B cell (primary cell): ENCODE data around the gene PTGES3L. TPM values are rescaled to one million over a fixed set of nuclear protein-coding genes. Genes with fewer than 3 reads are reported as not detected.

Source experiments
- ATAC-seq: fragments of 200-7000 bp; cut with Tn5 transposase; one replicate; pipeline ENCODE4 v1.10.0; 2021; ENCODE audit warnings: low read depth, mild to moderate bottlenecking, moderate number of reproducible peaks, moderate library complexity
- CTCF ChIA-PET: fragments of 350-600 bp; sonication (Branson Sonifier 250); formaldehyde crosslinking; loops from one replicate; lab custom pipeline; 2021; ENCODE audit warnings: antibody characterized with exemption, inconsistent platforms; lab: Charles Lee
- POLR2A ChIA-PET: fragments of 350-600 bp; sonication (Branson Sonifier 250); formaldehyde crosslinking; loops from one replicate; lab custom pipeline; 2021; ENCODE audit warnings: antibody characterized with exemption; lab: Charles Lee
- DNase-seq: peaks from one replicate; pipeline ENCODE4 v3.0.0; 2013
- H2AFZ ChIP-seq: 2 replicates; pipeline ENCODE4 v1.6.1; 2012; ENCODE audit warnings: mild to moderate bottlenecking, low read depth, low read length; ENCODE audit not compliant: insufficient read depth, poor library complexity, severe bottlenecking
- H3K27ac ChIP-seq, 2 donors: 1 replicate in 1 of 2; 2 replicates in 1 of 2; pipeline ENCODE4 v1.5.1; 2012 to 2013; ENCODE audit warnings: low read length in 2 of 2, mild to moderate bottlenecking in 2 of 2, moderate library complexity in 1 of 2
- H3K27me3 ChIP-seq, 4 experiments: fragments of 200-600 bp in 1 of 4; sonication (generic) in 1 of 4; replicated peaks in 1 of 4; 1 replicate in 2 of 4; 2 replicates in 2 of 4; pipeline versions ENCODE4 v1.6.1 to v1.7.0; 2013 to 2016; ENCODE audit warnings: low read length in 3 of 4, mild to moderate bottlenecking in 2 of 4, mixed read lengths in 1 of 4, moderate library complexity in 1 of 4; ENCODE audit not compliant: insufficient read depth in 4 of 4, control insufficient read depth in 3 of 4; ENCODE audit errors: control extremely low read depth in 1 of 4
- H3K36me3 ChIP-seq, 2 experiments: replicated peaks in 1 of 2; 1 replicate in 1 of 2; 2 replicates in 1 of 2; pipeline versions ENCODE4 v1.6.1 to v1.7.1; 2013; ENCODE audit warnings: low read length in 1 of 2; ENCODE audit not compliant: insufficient read depth in 2 of 2, control insufficient read depth in 1 of 2; ENCODE audit errors: control extremely low read depth in 1 of 2, extremely low read depth in 1 of 2
- H3K4me1 ChIP-seq, 2 donors: fragments of 200-600 bp in 1 of 2; sonication (generic) in 1 of 2; 1 replicate in 1 of 2; 2 replicates in 1 of 2; pipeline versions ENCODE4 v1.5.1 to v1.6.1; 2013 to 2017; ENCODE audit warnings: low read length in 2 of 2; ENCODE audit not compliant: control insufficient read depth in 2 of 2, insufficient read depth in 2 of 2
- H3K4me2 ChIP-seq: replicated peaks from 2 replicates; pipeline ENCODE3; 2012; ENCODE audit warnings: mild to moderate bottlenecking, low read depth, low read length; ENCODE audit not compliant: poor library complexity, severe bottlenecking
- H3K4me3 ChIP-seq, 5 experiments: fragments of 200-600 bp in 1 of 5; sonication (generic) in 1 of 5; 1 replicate in 3 of 5; 2 replicates in 2 of 5; pipeline versions ENCODE4 v1.5.1 to v1.7.0; 2011 to 2016; ENCODE audit warnings: low read length in 4 of 5, mild to moderate bottlenecking in 4 of 5, low read depth in 2 of 5, control low read depth in 1 of 5, moderate library complexity in 1 of 5; ENCODE audit not compliant: insufficient read depth in 1 of 5; ENCODE audit errors: control extremely low read depth in 1 of 5, extremely low read depth in 1 of 5
- H3K79me2 ChIP-seq: fragments of 200-600 bp; sonication (generic); one replicate; pipeline ENCODE4 v1.6.0; 2016; ENCODE audit warnings: low read length; ENCODE audit not compliant: control insufficient read depth, insufficient read depth
- H3K9ac ChIP-seq: fragments of 200-600 bp; sonication (generic); 2 replicates; pipeline ENCODE4 v1.6.1; 2017; ENCODE audit warnings: mild to moderate bottlenecking, low read length, moderate library complexity
- H3K9me3 ChIP-seq, 3 donors: one replicate each; pipeline versions ENCODE4 v1.6.1 to v1.7.1; 2013; ENCODE audit warnings: low read length in 2 of 3; ENCODE audit not compliant: control insufficient read depth in 2 of 3, insufficient read depth in 1 of 3; ENCODE audit errors: control extremely low read depth in 1 of 3
- H4K20me1 ChIP-seq: 2 replicates; pipeline ENCODE4 v1.6.0; 2012; ENCODE audit warnings: mild to moderate bottlenecking, low read length; ENCODE audit not compliant: insufficient read depth, control insufficient read depth, poor library complexity, severe bottlenecking
- H3K27ac Mint-ChIP-seq: one replicate; pipeline ENCODE4 v1.8.0; 2021; ENCODE audit warnings: mixed read lengths
- H3K27me3 Mint-ChIP-seq: one replicate; pipeline ENCODE4 v1.8.0; 2021; ENCODE audit warnings: mixed read lengths
- H3K4me1 Mint-ChIP-seq: one replicate; pipeline ENCODE4 v1.8.0; 2021; ENCODE audit warnings: mixed read lengths
- H3K4me3 Mint-ChIP-seq: one replicate; pipeline ENCODE4 v1.8.0; 2021; ENCODE audit warnings: mixed read lengths
- H3K9me3 Mint-ChIP-seq: one replicate; pipeline ENCODE4 v1.8.0; 2022; ENCODE audit warnings: mixed read lengths; ENCODE audit not compliant: insufficient read depth
- EZH2 ChIP-seq: IDR thresholded peaks from 2 replicates; pipeline ENCODE4 v1.6.1; 2012; ENCODE audit warnings: borderline replicate concordance, low read depth, mild to moderate bottlenecking, moderate library complexity, low read length; ENCODE audit not compliant: insufficient read depth, poor library complexity, severe bottlenecking
- WGBS: methylation state at CpG from one replicate; pipeline ENCODE4 v1.1.5; 2013; ENCODE audit warnings: missing lambda C conversion rate; ENCODE audit not compliant: insufficient coverage; 5-methylcytosine and 5-hydroxymethylcytosine counted together
- intact Hi-C: fragments of 100-400 bp; cut with micrococcal nuclease; formaldehyde crosslinking; loops from one replicate; pipeline ENCODE4 v1.10.0; 2022
- polyA plus RNA-seq: library from polyadenylated mRNA; depleted of rRNA; stranded (reverse); fragments of >200 nt; gene quantifications from 2 replicates; pipeline ENCODE4 v1.2.3, GENCODE V29; 2012
- small RNA-seq: library from RNA; depleted of rRNA; stranded (forward); fragments of <200 nt; gene quantifications from one replicate; pipeline ENCODE3, GENCODE V24; 2012; ENCODE audit warnings: low replicate concordance, low read depth; ENCODE audit not compliant: insufficient read length
- total RNA-seq, 2 donors: library from RNA; stranded (reverse); fragments of 120-200 nt in 1 of 2; gene quantifications; 1 replicate in 1 of 2; 2 replicates in 1 of 2; pipeline versions ENCODE4 v1.2.3 to v1.2.4, GENCODE V29; 2013 to 2022
- TF ChIP-seq, protein P1 (sequence below): fragments of 200-600 bp; IDR thresholded peaks from one replicate; pipeline ENCODE4 v1.8.0; 2022; ENCODE audit warnings: antibody characterized with exemption, mild to moderate bottlenecking

Gene PTGES3L
- total and polyA plus RNA-seq, 2 donors (not counting 1 experiment from before 2014, with no cell fraction given) = 0.94 to 1.0 TPM

DNA sequence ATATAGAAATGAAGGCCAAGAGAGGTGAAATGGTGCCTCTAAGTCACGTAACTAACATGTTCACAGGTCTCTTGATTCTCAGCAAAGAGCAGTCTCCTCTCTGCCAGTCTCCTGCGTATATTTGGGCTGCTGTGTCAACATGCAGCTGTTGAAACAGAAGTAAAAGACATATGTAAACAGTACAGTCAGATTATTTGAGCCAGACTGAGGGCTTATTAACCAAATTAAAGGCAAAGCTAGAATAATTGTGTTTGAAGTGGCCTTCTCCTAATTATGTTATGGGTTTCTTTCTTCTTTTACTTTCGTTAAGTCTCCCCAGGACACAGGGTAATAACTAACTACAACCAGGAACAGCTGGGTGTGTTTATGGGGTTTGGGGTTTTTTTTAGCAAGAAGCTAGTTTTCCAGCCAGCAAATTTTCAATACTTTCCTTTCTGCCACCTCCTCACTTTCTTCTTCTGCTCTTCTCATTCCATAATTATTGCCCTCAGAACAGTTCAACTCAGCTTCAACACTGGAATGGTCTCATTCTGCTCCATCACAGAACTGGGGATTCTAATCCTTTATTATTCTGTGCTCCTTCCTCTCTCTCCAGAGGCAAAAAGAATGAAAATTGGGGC, 60.9 kb downstream of the PTGES3L start:
- Histone ChIP-seq H3K9me3 (no peaks in the 10 kb centered on the region), H3K79me2 (no peaks in the 10 kb centered on the region), H3K9ac (no peak overlapping the region), H3K27ac (no peak overlapping the region), H3K4me1 (no peaks in the 10 kb centered on the region), H3K27me3 (no peaks in the 10 kb centered on the region), H3K4me2 (no peak overlapping the region), H3K36me3 (no peaks in the 10 kb centered on the region), H4K20me1 (no peaks in the 10 kb centered on the region), H3K4me3 (no peak overlapping the region), H2AFZ (no peak overlapping the region)
- Mint-ChIP-seq H3K4me3 (no peak overlapping the region), H3K27me3 (peaks cover 11% of the 10 kb centered on the region), H3K9me3 (no peaks in the 10 kb centered on the region), H3K27ac (no peak overlapping the region), H3K4me1 (no peaks in the 10 kb centered on the region)
- 100% methylated on average over 2 of the region's 3 CpGs for WGBS
- no peak for DNase-seq
- no peak for ATAC-seq
- POLR2A ChIA-PET = no interaction called here
- CTCF ChIA-PET = no interaction called here
- TF ChIP-seq, protein P1, sequence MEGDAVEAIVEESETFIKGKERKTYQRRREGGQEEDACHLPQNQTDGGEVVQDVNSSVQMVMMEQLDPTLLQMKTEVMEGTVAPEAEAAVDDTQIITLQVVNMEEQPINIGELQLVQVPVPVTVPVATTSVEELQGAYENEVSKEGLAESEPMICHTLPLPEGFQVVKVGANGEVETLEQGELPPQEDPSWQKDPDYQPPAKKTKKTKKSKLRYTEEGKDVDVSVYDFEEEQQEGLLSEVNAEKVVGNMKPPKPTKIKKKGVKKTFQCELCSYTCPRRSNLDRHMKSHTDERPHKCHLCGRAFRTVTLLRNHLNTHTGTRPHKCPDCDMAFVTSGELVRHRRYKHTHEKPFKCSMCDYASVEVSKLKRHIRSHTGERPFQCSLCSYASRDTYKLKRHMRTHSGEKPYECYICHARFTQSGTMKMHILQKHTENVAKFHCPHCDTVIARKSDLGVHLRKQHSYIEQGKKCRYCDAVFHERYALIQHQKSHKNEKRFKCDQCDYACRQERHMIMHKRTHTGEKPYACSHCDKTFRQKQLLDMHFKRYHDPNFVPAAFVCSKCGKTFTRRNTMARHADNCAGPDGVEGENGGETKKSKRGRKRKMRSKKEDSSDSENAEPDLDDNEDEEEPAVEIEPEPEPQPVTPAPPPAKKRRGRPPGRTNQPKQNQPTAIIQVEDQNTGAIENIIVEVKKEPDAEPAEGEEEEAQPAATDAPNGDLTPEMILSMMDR = no peak
- TF ChIP-seq EZH2 = no peak
- intact Hi-C loops = no loop called here

Small RNA genes lying within 50 kb of the gene (small RNA-seq; reads per million reads assigned to genes)
- gene AARSD1 (not detected), gene RF00561 (not detected)

Other genes starting within 250 kb of the PTGES3L start
- 169 and 180 TPM in 2 replicates for gene EZH1, start 235.0 kb downstream of the PTGES3L start, total RNA-seq
- gene EZH1, start 235.0 kb downstream of the PTGES3L start, polyA plus RNA-seq = 115 and 195 TPM in 2 replicates
- gene RAMP2, start 218.9 kb downstream of the PTGES3L start, total RNA-seq = not detected in 2 replicates
- not detected in 2 replicates for gene RAMP2, start 218.9 kb downstream of the PTGES3L start, polyA plus RNA-seq
- gene VPS25, start 206.6 kb downstream of the PTGES3L start, total RNA-seq = 38.7 and 38.8 TPM in 2 replicates
- gene VPS25, start 206.6 kb downstream of the PTGES3L start, polyA plus RNA-seq = 30.6 and 40.5 TPM in 2 replicates
- 0.12 and 0.44 TPM in 2 replicates for gene WNK4, start 199.5 kb downstream of the PTGES3L start, total RNA-seq
- 0.03 and 0.06 TPM in 2 replicates for gene WNK4, start 199.5 kb downstream of the PTGES3L start, polyA plus RNA-seq
- gene COA3, start 181.4 kb downstream of the PTGES3L start, total RNA-seq = 31.9 and 32.1 TPM in 2 replicates
- 7.5 and 18.5 TPM in 2 replicates for gene COA3, start 181.4 kb downstream of the PTGES3L start, polyA plus RNA-seq
- not detected in 2 replicates for gene CNTD1, start 181.2 kb downstream of the PTGES3L start, total RNA-seq
- not detected in 2 replicates for gene CNTD1, start 181.2 kb downstream of the PTGES3L start, polyA plus RNA-seq
- gene BECN1, start 155.8 kb downstream of the PTGES3L start, total RNA-seq = 111 and 126 TPM in 2 replicates
- gene BECN1, start 155.8 kb downstream of the PTGES3L start, polyA plus RNA-seq = 61.3 and 71.2 TPM in 2 replicates
- 70.3 and 76.2 TPM in 2 replicates for gene PSME3, start 146.7 kb downstream of the PTGES3L start, total RNA-seq
- gene PSME3, start 146.7 kb downstream of the PTGES3L start, polyA plus RNA-seq = 43.4 and 55.1 TPM in 2 replicates
- gene AOC2, start 135.5 kb downstream of the PTGES3L start, total RNA-seq = 3.8 and 4.1 TPM in 2 replicates
- gene AOC2, start 135.5 kb downstream of the PTGES3L start, polyA plus RNA-seq = 1.9 and 2.6 TPM in 2 replicates
- 0.75 and 1.2 TPM in 2 replicates for gene AOC3, start 128.9 kb downstream of the PTGES3L start, total RNA-seq
- 1.5 and 2.7 TPM in 2 replicates for gene AOC3, start 128.9 kb downstream of the PTGES3L start, polyA plus RNA-seq
- not detected in 2 replicates for gene G6PC1, start 79.3 kb downstream of the PTGES3L start, total RNA-seq
- gene G6PC1, start 79.3 kb downstream of the PTGES3L start, polyA plus RNA-seq = not detected in 2 replicates
- gene AARSD1, start 15.6 kb downstream of the PTGES3L start, total RNA-seq = 56.5 and 67.4 TPM in 2 replicates
- 60.0 and 66.9 TPM in 2 replicates for gene AARSD1, start 15.6 kb downstream of the PTGES3L start, polyA plus RNA-seq
- 43.7 and 45.6 TPM in 2 replicates for gene RUNDC1, start 485 bp upstream of the PTGES3L start, total RNA-seq
- gene RUNDC1, start 485 bp upstream of the PTGES3L start, polyA plus RNA-seq = 12.8 and 14.6 TPM in 2 replicates
- 925 and 1,087 TPM in 2 replicates for gene RPL27, start 18.3 kb upstream of the PTGES3L start, total RNA-seq
- gene RPL27, start 18.3 kb upstream of the PTGES3L start, polyA plus RNA-seq = 2,804 and 3,493 TPM in 2 replicates
- 34.7 and 37.2 TPM in 2 replicates for gene IFI35, start 26.7 kb upstream of the PTGES3L start, total RNA-seq
- gene IFI35, start 26.7 kb upstream of the PTGES3L start, polyA plus RNA-seq = 42.2 and 42.6 TPM in 2 replicates
- gene VAT1, start 42.3 kb upstream of the PTGES3L start, total RNA-seq = 84.1 and 90.7 TPM in 2 replicates
- gene VAT1, start 42.3 kb upstream of the PTGES3L start, polyA plus RNA-seq = 16.7 and 20.4 TPM in 2 replicates
- gene RND2, start 45.2 kb upstream of the PTGES3L start, total RNA-seq = 0.44 and 1.2 TPM in 2 replicates
- 0.06 and 0.24 TPM in 2 replicates for gene RND2, start 45.2 kb upstream of the PTGES3L start, polyA plus RNA-seq
- gene BRCA1, start 145.3 kb upstream of the PTGES3L start, total RNA-seq = 7.2 and 9.0 TPM in 2 replicates
- 2.4 and 3.5 TPM in 2 replicates for gene BRCA1, start 145.3 kb upstream of the PTGES3L start, polyA plus RNA-seq
- 42.1 and 43.9 TPM in 2 replicates for gene NBR1, start 191.1 kb upstream of the PTGES3L start, total RNA-seq
- 15.7 and 18.8 TPM in 2 replicates for gene NBR1, start 191.1 kb upstream of the PTGES3L start, polyA plus RNA-seq
- 66.0 and 66.3 TPM in 2 replicates for gene TMEM106A, start 231.8 kb upstream of the PTGES3L start, total RNA-seq
- 18.8 and 23.7 TPM in 2 replicates for gene TMEM106A, start 231.8 kb upstream of the PTGES3L start, polyA plus RNA-seq
- gene CCDC200, start 248.5 kb upstream of the PTGES3L start, total RNA-seq = 0.74 TPM in 1 of 2 replicates, not detected in the other
- 0.16 and 0.29 TPM in 2 replicates for gene CCDC200, start 248.5 kb upstream of the PTGES3L start, polyA plus RNA-seq